ENCODE results near the gene TRNT1.

TRNT1 gene

GRCh38 chr3:3178498-3179328 is 52.0 kb downstream of the TRNT1 start:
- TF ChIP-seq CTCF (IDR thresholded peaks at IDR 0.05; ENCODE audit: insufficient read depth, missing control alignments), result no peak
- DNase-seq (ENCODE audit: insufficient read length, low spot score) (no peak), FAIRE-seq (no peak)

- DNase-seq (ENCODE audit: insufficient read length, low spot score), result peak; percentile 82
- TF ChIP-seq CTCF (IDR thresholded peaks at IDR 0.05; ENCODE audit: insufficient read depth, missing control alignments), result peak; percentile 87
- no peak for FAIRE-seq
Observed at GRCh38 chr3:3179407-3180094, 52.8 kb downstream of the TRNT1 start, which contains the start of gene CRBN. Gene CRBN (minus strand): TSS chr3:3179691. CDS start chr3:3179687, 4 bp downstream.

GRCh38 chr3:3180456-3180855 is 53.7 kb downstream of the TRNT1 start:
- no peak for FAIRE-seq
- DNase-seq (ENCODE audit: insufficient read length, low spot score), result no peak
- no peak for TF ChIP-seq CTCF (IDR thresholded peaks at IDR 0.05; ENCODE audit: insufficient read depth, missing control alignments)

- FAIRE-seq (no peak), DNase-seq (ENCODE audit: insufficient read length, low spot score) (no peak)
- no peak for TF ChIP-seq CTCF (IDR thresholded peaks at IDR 0.05; ENCODE audit: insufficient read depth, missing control alignments)
Observed at GRCh38 chr3:3184876-3185275, 58.1 kb downstream of the TRNT1 start.

- FAIRE-seq (no peak), DNase-seq (ENCODE audit: insufficient read length, low spot score) (no peak)
- no peak for TF ChIP-seq CTCF (IDR thresholded peaks at IDR 0.05; ENCODE audit: insufficient read depth, missing control alignments)
Observed at GRCh38 chr3:3189102-3189727, 62.5 kb downstream of the TRNT1 start.

GRCh38 chr3:3189961-3190360 is 63.2 kb downstream of the TRNT1 start:
- no peak for FAIRE-seq
- no peak for TF ChIP-seq CTCF (IDR thresholded peaks at IDR 0.05; ENCODE audit: insufficient read depth, missing control alignments)
- DNase-seq (ENCODE audit: insufficient read length, low spot score), result no peak

All from D721Med (cell line).